Measurements from ENCODE around the gene HDAC2.

HDAC2 gene

DNA sequence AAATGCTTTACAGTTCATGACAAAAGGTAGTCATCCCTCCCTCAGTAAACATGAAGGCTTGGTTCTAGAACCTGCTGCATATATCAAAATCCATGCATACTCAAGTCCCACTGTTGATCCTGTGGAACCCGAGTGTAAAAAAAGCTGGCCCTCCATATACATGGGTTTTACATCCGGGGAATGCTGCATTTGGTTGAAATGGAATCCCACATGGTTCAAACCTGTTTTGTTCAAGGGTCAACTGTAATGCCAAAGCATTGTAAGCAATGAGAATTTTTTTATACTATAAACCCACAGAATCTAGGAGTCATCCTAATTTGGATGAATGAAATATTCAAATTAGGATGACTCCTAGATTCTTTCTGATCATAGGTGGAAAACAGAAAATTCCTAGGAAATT, 5.9 kb upstream of the HDAC2 start:
- no peak overlapping the region for H3K27ac ChIP-seq (ENCODE audit: low read depth, low read length)
- no peak overlapping the region for H3K4me3 ChIP-seq (ENCODE audit: low read length)
- no peak overlapping the region for H3K4me2 ChIP-seq (ENCODE audit: low read length)
- no peaks in the 10 kb centered on the region for H3K79me2 ChIP-seq (ENCODE audit: control insufficient read depth, low read length)
- no peaks in the 10 kb centered on the region for H3K27me3 ChIP-seq (ENCODE audit: control insufficient read depth, low read length)
- H3K9me2 ChIP-seq (replicated peaks; ENCODE audit: control insufficient read depth, low read length), result no peaks in the 10 kb centered on the region
- no peaks in the 10 kb centered on the region for H3F3A ChIP-seq (ENCODE audit: control insufficient read depth, insufficient read depth)
- H3K36me3 ChIP-seq (ENCODE audit: control insufficient read depth, low read length), result no peaks in the 10 kb centered on the region
- no peak for TF ChIP-seq EZH2phosphoT487 (IDR thresholded peaks at IDR 0.05; ENCODE audit: borderline replicate concordance, low read length)
- TF ChIP-seq, protein P1, sequence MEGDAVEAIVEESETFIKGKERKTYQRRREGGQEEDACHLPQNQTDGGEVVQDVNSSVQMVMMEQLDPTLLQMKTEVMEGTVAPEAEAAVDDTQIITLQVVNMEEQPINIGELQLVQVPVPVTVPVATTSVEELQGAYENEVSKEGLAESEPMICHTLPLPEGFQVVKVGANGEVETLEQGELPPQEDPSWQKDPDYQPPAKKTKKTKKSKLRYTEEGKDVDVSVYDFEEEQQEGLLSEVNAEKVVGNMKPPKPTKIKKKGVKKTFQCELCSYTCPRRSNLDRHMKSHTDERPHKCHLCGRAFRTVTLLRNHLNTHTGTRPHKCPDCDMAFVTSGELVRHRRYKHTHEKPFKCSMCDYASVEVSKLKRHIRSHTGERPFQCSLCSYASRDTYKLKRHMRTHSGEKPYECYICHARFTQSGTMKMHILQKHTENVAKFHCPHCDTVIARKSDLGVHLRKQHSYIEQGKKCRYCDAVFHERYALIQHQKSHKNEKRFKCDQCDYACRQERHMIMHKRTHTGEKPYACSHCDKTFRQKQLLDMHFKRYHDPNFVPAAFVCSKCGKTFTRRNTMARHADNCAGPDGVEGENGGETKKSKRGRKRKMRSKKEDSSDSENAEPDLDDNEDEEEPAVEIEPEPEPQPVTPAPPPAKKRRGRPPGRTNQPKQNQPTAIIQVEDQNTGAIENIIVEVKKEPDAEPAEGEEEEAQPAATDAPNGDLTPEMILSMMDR (IDR thresholded peaks at IDR 0.05; ENCODE audit: low read depth, low read length, poor library complexity, severe bottlenecking), result no peak
- H4K20me1 ChIP-seq (ENCODE audit: control insufficient read depth, insufficient read depth, low read depth, low read length), result no peaks in the 10 kb centered on the region
- no peaks in the 10 kb centered on the region for H3K9me3 ChIP-seq (ENCODE audit: control insufficient read depth, insufficient read depth, low read length)
- H3K4me1 ChIP-seq (ENCODE audit: control insufficient read depth, low read length), result peaks cover 15% of the 10 kb centered on the region

DNA sequence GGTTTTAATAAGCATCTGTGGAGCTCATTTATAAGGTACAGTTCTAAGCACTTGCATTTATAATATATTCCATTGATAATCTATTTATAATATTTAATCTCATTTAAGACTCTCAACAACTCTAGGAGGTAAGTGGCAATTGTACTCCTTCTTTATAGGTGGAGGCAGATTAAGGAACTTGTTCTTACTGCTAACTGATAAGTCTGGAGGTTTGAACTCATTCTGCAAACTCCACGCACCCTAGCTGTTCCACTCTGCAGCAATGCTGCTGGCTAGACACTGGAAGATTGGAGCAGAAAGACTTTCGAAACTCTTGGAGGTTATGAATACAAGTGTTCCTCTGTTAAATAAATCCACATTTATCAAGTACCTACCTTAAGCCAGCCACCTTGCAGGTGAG, 793 bp upstream of the HDAC2 start:
- H3K4me3 ChIP-seq (ENCODE audit: low read length), result peak overlapping the region; percentile 95
- peaks cover 14% of the 10 kb centered on the region for H3K36me3 ChIP-seq (ENCODE audit: control insufficient read depth, low read length)
- peaks cover 43% of the 10 kb centered on the region for H3K79me2 ChIP-seq (ENCODE audit: control insufficient read depth, low read length)
- no peaks in the 10 kb centered on the region for H3F3A ChIP-seq (ENCODE audit: control insufficient read depth, insufficient read depth)
- H3K9me3 ChIP-seq (ENCODE audit: control insufficient read depth, insufficient read depth, low read length), result no peaks in the 10 kb centered on the region
- peaks cover 27% of the 10 kb centered on the region for H3K4me1 ChIP-seq (ENCODE audit: control insufficient read depth, low read length)
- no peaks in the 10 kb centered on the region for H3K9me2 ChIP-seq (replicated peaks; ENCODE audit: control insufficient read depth, low read length)
- peak overlapping the region; percentile 66 for H3K4me2 ChIP-seq (ENCODE audit: low read length)
- H3K27me3 ChIP-seq (ENCODE audit: control insufficient read depth, low read length), result no peaks in the 10 kb centered on the region
- no peak for TF ChIP-seq EZH2phosphoT487 (IDR thresholded peaks at IDR 0.05; ENCODE audit: borderline replicate concordance, low read length)
- TF ChIP-seq, protein P1 (IDR thresholded peaks at IDR 0.05; ENCODE audit: low read depth, low read length, poor library complexity, severe bottlenecking), result no peak
- H4K20me1 ChIP-seq (ENCODE audit: control insufficient read depth, insufficient read depth, low read depth, low read length), result peaks cover 21% of the 10 kb centered on the region
- no peak overlapping the region for H3K27ac ChIP-seq (ENCODE audit: low read depth, low read length)

DNA sequence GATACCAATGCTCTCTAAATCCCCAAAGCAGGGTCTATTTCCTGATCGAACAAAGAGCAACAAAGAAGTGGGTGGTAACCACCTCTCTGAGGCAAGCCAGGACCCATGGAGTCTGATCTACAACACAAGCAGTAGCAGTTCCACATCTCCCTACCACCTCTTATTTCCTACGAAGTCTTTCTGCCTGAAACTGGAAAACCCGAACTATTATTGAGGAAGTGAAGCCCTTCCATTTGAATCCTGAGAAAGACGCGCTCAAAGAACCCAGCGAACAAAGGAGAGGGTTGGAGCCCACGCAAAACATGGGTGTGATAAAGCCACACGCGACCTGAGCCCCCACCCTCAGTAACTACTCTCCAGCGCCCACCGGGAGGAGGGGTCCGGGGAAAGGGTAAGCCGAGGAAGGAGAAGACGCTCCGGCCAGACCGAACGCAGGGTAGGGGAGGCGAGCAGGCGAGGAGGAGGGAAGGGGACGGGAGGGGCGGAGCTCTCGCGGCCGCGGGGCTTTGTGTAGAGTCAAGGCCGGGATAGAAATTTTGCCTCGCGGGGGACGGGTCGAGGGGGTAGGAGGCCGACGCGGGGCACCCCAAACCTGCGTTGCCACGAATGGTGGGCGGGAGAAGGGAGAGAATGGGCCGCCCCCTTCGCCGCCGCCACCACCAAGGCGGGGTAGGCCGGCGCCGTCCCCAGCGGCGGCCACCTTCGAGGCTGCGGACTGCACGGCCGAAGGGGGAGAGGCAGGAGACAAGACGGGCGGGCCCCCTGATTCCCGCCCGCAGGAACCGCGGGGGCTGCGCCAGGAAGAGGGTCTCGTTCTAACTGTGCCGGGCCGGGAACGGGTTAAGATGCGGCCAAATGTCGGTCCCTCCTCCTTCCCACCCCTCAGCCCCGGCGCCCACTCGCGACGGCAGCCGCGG, 802 bp downstream of the HDAC2 start:
- H3K4me2 ChIP-seq (ENCODE audit: low read length), result peak overlapping the region; percentile 66
- H3K4me1 ChIP-seq (ENCODE audit: control insufficient read depth, low read length), result peaks cover 27% of the 10 kb centered on the region
- H3K9me2 ChIP-seq (replicated peaks; ENCODE audit: control insufficient read depth, low read length), result no peaks in the 10 kb centered on the region
- H3K27ac ChIP-seq (ENCODE audit: low read depth, low read length), result peak overlapping the region; percentile 79
- H3K4me3 ChIP-seq (ENCODE audit: low read length), result peak overlapping the region; percentile 95
- peaks cover 58% of the 10 kb centered on the region for H3K79me2 ChIP-seq (ENCODE audit: control insufficient read depth, low read length)
- H4K20me1 ChIP-seq (ENCODE audit: control insufficient read depth, insufficient read depth, low read depth, low read length), result peaks cover 21% of the 10 kb centered on the region
- peaks cover 14% of the 10 kb centered on the region for H3K36me3 ChIP-seq (ENCODE audit: control insufficient read depth, low read length)
- TF ChIP-seq, protein P1 (IDR thresholded peaks at IDR 0.05; ENCODE audit: low read depth, low read length, poor library complexity, severe bottlenecking), result no peak
- TF ChIP-seq EZH2phosphoT487 (IDR thresholded peaks at IDR 0.05; ENCODE audit: borderline replicate concordance, low read length), result no peak
- H3F3A ChIP-seq (ENCODE audit: control insufficient read depth, insufficient read depth), result no peaks in the 10 kb centered on the region
- no peaks in the 10 kb centered on the region for H3K27me3 ChIP-seq (ENCODE audit: control insufficient read depth, low read length)
- no peaks in the 10 kb centered on the region for H3K9me3 ChIP-seq (ENCODE audit: control insufficient read depth, insufficient read depth, low read length)
